Keratinocyte (primary cell): ENCODE results near the gene FAM114A1.

ENCODE experiments used
- CTCF ChIP-seq, 3 experiments: IDR thresholded peaks in 1 of 3; conservative IDR thresholded peaks in 1 of 3; optimal IDR thresholded peaks in 1 of 3; 2 replicates in 2 of 3; 3 replicates in 1 of 3; pipeline versions ENCODE3 to v1.5.1; 2011; ENCODE audit warnings: low read length in 3 of 3, mild to moderate bottlenecking in 3 of 3, moderate library complexity in 2 of 3, control low read depth in 1 of 3, inconsistent platforms in 1 of 3; ENCODE audit not compliant: insufficient read depth in 2 of 3; ENCODE audit errors: extremely low read depth in 1 of 3
- EZH2 ChIP-seq: IDR thresholded peaks from one replicate; pipeline ENCODE4 v1.6.1; 2012; ENCODE audit warnings: inconsistent platforms, mild to moderate bottlenecking, low read length, moderate library complexity

- TF ChIP-seq CTCF (optimal IDR thresholded peaks at IDR 0.05 in 1 of 3, IDR thresholded peaks at IDR 0.05 in 1 of 3, conservative IDR thresholded peaks at IDR 0.05 in 1 of 3; ENCODE audit: extremely low read depth in 1 of 3, insufficient read depth in 2 of 3, low read length in 3 of 3) = no peak
- no peak for TF ChIP-seq EZH2
Observed at GRCh38 chr4:38857354-38858096, 10.1 kb upstream of the FAM114A1 start.
